HL-60/S4 treated with retinoic acid at 250 ng/mL for 4 days and 3 days (cell line): ENCODE measurements around the gene PRDM1.

Experiments
- in situ Hi-C: fragments of 300-500 bp; cut with MboI; formaldehyde crosslinking; loops from 2 replicates; pipeline ENCODE4 v1.7.0; 2022; ENCODE audit warnings: low sequenced_read_pairs

The PRDM1 gene

GRCh38 chr6:106113256-106113959 lies 27.3 kb downstream of the PRDM1 start:
- in situ Hi-C loops: no loop called here

DNA sequence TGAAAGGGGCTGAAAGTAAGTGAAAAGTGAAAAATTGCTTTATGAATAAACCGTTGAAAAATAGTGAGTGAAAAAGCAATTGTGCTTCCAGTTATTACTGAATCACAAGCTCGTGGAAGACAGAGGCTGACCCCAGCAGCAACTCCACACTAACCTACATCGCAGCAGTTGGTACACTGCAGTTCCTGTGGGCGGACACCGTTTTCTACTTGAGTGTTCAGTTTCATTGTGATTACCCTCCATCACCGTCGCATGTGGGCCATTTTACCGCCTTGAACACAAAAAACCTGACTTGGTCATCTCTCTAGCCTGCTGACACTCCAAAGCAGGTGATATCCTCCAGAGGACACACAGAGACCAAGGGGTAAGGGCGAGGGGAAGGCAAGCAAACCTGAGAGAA lies 28.4 kb downstream of the PRDM1 start:
- in situ Hi-C loops: no loop called here

DNA sequence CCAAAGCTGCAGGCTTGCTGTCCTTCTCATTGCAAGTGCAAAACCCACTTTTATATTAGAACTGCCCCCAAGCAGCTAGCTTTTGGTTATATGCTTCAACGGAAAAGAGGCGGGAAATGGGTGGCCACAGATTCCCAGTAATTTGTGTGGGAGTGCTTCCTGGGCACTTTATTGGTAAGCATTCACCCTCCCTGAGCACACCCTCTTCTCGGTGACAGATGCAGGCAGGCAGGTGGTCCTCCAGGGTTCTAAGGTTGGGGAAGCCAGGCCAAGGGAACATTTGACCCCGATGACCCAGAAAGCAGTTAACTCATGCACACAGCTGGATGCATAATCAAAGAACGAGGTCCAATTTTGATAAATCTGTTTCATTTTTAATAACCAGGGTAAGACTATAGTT lies 29.1 kb downstream of the PRDM1 start:
- in situ Hi-C loops: no loop called here

- in situ Hi-C loops: no loop called here
Observed at GRCh38 chr6:106116125-106116832, 30.1 kb downstream of the PRDM1 start.

GRCh38 chr6:106117579-106117978 lies 31.4 kb downstream of the PRDM1 start:
- in situ Hi-C loops: no loop called here

- in situ Hi-C loops: no loop called here
Observed at GRCh38 chr6:106118835-106119431, 32.8 kb downstream of the PRDM1 start.

DNA sequence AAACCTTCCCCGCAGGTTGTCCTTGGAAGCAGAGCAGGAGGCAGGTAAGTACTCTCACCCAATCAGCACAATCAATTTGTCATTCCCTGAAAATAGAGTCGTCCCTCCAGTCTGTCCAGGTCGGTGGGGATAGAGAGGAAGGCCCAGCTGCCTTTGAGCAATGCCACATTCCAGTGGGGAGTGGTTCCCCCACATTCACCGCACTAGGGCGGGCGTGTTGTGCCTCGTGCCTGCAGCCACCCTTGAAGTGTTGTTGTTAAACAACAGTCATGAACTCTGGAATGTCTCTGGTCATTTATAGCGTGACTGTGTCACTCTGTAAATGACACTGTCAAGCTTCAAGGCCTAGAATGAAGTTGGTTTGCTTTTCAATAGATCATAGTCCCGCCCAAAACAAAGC lies 33.4 kb downstream of the PRDM1 start:
- in situ Hi-C loops: no loop called here

GRCh38 chr6:106120006-106120405 lies 33.9 kb downstream of the PRDM1 start:
- in situ Hi-C loops: no loop called here

DNA sequence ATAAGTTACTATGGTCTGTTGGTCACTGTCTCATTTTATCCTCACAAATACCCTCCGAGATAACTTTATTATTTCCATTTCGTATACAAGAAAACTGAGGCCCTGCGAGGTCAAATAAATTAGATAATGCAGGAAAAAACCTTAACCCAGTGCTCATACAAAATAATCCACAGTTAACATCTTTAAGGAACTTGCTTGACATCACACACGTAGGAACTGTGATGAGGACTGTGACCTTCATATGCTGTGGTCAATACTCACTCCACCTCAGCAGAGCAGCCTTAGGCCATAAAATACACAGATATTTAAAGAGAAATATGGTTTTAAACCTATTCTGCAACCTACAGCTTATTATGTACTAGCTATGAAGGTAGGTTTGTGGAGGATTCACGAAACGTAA lies 34.3 kb downstream of the PRDM1 start:
- in situ Hi-C loops: no loop called here

DNA sequence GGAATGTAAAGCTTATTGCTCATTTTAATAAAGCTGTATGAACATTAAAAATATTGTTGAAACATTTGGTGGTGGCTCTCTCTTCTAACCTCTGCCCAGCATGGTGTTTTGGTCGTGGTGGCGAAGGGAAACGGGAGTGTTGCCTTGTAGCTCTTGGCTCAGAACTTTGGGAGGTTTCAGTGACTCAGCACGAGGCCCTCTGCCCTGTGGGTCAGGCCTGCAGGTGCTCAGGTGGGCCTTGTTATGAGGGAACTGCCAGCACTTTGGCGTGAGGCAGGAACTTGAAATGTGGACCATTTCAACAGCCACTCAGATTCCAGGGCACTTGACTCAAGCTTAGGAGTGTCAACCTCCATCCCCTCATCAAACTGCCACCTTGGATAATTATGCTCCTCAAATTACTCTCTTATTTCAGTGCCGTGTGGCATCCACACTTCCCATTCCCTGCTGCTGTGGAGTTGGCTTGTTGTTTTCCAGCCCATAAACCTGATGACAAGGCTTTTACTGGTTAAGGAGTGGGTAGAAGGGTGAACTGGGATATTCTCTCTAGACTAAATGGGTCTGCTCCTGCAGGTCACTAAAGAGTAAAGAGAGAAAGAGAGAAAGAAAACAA lies 36.3 kb downstream of the PRDM1 start:
- in situ Hi-C loops: no loop called here

DNA sequence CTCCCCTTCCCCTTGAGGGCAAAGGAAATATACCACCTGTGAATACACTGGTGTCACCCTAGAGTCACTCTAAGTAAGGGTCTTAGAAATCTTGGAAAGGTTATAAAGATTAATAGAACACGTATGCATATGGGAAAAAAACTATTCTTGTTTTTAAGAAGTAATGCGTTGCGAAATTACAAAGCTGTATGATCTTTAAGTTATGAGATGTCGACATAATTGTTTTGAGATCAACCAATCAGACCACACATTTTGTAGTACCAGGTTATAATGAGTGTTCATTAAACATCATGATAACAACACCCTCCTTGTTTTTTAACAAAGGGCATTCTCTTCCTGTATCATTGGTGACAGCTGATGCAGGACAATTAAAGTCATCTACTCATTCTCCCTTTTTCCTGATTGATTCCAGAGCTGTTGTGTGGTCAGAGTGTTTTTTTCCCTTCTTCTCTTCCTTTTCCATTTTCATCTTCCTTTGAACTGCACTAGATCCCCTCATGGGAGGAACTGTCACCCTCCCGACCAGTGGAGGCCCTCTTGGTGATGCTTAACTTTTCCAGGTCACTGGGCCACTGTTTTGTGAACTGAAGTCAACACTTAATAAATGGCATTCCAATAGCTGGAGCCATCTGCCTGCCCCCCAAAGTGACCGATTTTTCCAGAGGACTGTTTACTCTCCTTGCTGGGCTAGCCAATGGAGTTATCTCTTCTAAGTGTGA lies 37.0 kb downstream of the PRDM1 start:
- in situ Hi-C loops: no loop called here

DNA sequence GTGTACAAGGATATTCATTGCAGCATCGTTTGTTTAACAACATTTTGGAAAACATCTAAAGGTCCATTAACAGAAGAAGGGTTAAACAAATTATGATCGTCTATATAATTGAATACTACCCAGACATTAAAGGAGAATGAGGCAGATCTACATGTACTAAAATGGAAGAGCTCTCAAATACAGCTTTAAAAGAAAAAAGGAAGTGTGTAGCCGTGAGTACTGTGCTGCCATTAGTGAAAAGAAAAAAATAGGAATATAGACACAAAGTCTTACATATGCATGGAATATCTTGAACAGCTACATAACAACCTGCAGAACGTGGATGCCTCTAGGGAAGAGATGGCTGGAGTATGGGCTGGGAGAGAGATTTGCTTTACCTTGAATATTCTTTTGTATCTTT lies 37.9 kb downstream of the PRDM1 start:
- in situ Hi-C loops: no loop called here

DNA sequence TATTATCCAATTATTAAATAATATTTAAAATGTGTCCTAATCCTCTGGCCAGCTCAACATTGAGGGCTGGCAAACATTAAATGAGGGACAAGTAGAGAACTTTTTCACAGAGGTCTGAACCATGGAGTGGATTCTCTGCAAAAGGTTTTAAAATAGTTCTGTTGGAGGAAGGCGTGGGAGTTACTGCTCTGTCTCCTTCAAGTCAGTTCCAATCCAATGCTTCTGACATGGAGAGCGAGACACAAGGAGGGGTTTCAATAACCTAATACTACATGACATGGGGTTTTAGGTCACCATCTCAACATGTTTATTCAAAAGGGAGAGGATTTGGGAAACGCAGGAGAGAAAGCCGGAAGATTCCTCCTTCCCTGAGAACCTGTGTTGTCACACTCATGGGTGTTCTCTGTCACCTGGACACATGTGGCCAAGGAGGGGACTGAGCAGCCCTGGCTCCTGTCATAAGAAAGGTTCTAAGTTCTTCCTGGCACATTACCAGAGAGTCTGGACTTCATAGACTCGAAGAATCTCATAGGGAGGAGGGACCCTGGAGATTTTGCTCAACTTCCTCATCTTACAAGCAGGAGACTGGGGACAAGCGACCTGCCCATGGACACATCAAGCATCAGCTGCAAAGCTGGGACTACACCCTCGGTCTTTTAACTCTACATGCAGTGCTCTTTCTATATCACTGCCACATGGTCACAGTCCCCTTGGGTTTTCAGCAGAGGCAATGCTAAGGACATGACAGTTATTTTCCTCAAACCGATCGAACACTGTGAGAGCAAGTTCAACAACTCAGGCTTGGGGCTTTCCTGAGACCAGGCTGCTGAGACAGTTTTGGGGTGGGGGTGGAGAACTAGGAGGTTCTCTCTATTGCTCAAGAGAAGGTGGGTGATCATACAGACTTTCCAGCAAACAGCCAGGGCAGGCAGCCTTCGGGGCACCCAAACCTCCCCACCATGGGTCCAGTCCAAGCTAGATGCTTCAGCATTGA lies 38.6 kb downstream of the PRDM1 start:
- in situ Hi-C loops: no loop called here

DNA sequence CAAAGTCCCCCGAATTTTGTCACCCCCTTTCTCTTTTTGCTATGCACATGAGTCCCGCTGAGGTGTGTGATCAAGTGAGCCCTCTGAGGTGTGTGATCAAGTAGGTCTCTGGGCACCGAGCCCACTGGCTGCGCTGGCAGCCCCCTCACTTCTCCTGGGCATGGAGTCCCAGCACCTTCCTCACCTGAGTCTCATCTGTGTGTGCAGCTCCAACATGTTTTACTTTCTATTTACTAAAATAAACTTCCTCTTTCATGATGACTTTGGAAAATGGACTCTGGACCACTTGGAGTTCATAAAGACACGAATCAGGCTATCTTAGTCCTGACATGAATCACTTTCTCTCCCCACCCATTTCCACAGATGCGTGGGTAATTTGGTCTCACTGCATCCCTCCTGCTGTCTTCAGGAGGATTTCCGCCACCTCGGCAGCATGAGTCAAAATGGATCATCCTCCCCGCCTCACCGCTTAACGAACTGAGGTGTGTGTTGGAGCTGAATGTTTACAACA lies 39.8 kb downstream of the PRDM1 start:
- in situ Hi-C loops: no loop called here

DNA sequence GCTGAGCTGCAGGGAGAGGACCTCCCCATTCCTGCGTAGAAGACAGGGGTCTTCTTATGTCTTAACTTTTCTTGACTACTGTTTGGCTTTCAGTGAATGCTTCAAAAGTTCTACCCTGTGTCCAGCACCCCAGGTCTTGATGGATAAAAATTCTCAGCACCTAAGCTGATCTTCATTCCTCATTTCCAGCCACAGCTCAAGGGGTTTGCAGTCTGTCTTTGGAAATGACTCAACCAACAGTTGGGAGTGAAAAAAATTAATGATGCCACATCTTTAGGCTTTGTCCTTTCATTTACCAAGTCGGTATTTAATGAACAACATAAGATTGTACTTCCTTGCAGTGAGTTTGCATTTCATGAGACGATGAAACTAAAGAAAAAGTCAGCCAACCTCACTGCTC lies 40.3 kb downstream of the PRDM1 start:
- in situ Hi-C loops: no loop called here

- in situ Hi-C loops: no loop called here
Observed at GRCh38 chr6:106128981-106129781, 43.0 kb downstream of the PRDM1 start.

DNA sequence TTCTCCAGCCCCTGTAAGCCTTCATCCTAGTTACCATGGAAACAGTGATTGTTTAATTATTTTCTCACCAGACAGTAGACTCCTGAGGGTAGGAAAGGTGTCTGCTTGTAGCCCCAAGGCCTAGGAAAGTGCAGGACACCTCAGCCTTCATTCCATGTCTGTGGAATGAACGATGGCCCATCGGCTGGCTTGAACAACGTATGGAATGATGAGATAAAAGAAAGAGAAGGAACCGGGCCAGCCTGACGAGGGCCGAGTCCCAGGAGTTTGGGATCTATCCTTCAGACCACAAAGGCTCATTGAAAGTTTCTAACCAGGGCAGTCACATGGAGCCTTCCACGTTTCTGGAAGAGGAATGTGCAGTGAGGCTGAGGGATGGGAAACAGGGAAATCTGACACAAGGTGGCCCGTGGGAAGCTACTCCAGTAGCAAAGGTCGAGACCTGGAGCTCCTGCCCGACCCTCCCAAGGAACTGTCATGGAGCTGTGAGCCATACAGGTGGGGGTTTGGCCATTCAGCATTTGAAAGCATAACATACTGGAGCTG lies 46.1 kb downstream of the PRDM1 start:
- in situ Hi-C loops: no loop called here

DNA sequence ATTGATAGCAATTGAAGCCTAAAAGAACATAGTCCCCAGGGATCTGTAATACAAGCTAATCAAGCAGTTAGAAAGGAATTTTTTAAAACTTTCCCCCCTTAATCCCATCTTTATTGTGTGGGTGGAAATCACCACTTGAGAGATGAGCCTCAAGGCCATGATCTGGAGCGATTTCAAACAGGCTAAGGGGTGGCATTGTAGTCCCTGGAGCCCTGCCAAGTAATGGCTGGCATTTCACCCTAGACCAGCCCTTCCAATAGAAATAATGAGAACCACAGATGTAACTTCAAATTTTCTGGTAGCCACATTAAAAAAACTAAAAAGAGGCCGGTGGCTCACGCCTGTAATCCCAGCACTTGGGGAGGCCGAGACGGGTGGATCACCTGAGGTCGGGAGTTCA lies 46.9 kb downstream of the PRDM1 start:
- in situ Hi-C loops: no loop called here
